Sigmoid colon (tissue), 7 donors: ENCODE measurements around the gene WDR48. TPM values are rescaled to one million over a fixed set of nuclear protein-coding genes. Genes with fewer than 3 reads are reported as not detected.

Experiments
- DNase-seq: peaks from one replicate; pipeline ENCODE4 v3.0.0-alpha.2; 2019
- H3K27ac ChIP-seq, 4 donors: fragments of 200-600 bp; sonication (generic); one replicate each; pipeline ENCODE4 v1.5.1; 2016 to 2019; ENCODE audit warnings: mild to moderate bottlenecking in 1 of 4
- H3K27me3 ChIP-seq, 3 donors: fragments of 200-600 bp; sonication (generic); one replicate each; pipeline ENCODE4 v1.5.1; 2019; ENCODE audit warnings: mild to moderate bottlenecking in 1 of 3
- H3K36me3 ChIP-seq, 4 donors: fragments of 200-600 bp; sonication (generic); one replicate each; pipeline ENCODE4 v1.5.1; 2016 to 2019
- H3K4me1 ChIP-seq, 4 donors: fragments of 200-600 bp; sonication (generic); one replicate each; pipeline ENCODE4 v1.5.1; 2017 to 2019
- H3K4me3 ChIP-seq, 4 donors: fragments of 200-600 bp; sonication (generic); one replicate each; pipeline ENCODE4 v1.5.1; 2017 to 2019; ENCODE audit warnings: mild to moderate bottlenecking in 2 of 4, moderate library complexity in 1 of 4
- H3K9me3 ChIP-seq, 4 donors: fragments of 200-600 bp in 3 of 4; sonication (generic) in 3 of 4; one replicate each; pipeline versions ENCODE4 v1.5.1 to v1.6.1; 2013 to 2019
- EP300 ChIP-seq, 4 donors: sonication (generic); formaldehyde crosslinking; IDR thresholded peaks; one replicate each; pipeline ENCODE4 v1.6.1; 2017; ENCODE audit warnings: antibody characterized with exemption in 4 of 4
- POLR2A ChIP-seq, 2 donors: fragments of 450-650 bp; IDR thresholded peaks; one replicate each; pipeline ENCODE4 v1.6.1; 2016; ENCODE audit warnings: antibody characterized with exemption in 2 of 2, mild to moderate bottlenecking in 2 of 2, moderate library complexity in 2 of 2
- POLR2AphosphoS5 ChIP-seq, 4 donors: sonication (generic); formaldehyde crosslinking; IDR thresholded peaks; one replicate each; pipeline ENCODE4 v1.6.1; 2017; ENCODE audit warnings: antibody characterized with exemption in 4 of 4
- WGBS, 2 donors: extraction: QIAGEN DNeasy Blood & Tissue Kit; methylation state at CpG; one replicate each; pipeline ENCODE4 v1.1.7; 2013; 5-methylcytosine and 5-hydroxymethylcytosine counted together
- intact Hi-C: fragments of 100-400 bp; cut with DNase I; formaldehyde crosslinking; loops from one replicate; pipeline ENCODE4 v1.15.1; 2023
- polyA plus RNA-seq, 3 donors: library from polyadenylated mRNA; stranded (reverse); fragments of 200-250 nt; gene quantifications; one replicate each; pipeline ENCODE4 v1.2.3, GENCODE V29; 2013
- total RNA-seq, 4 donors: library from RNA; depleted of rRNA; stranded (reverse); fragments of >200 nt; gene quantifications; one replicate each; pipeline ENCODE4 v1.1.0, GENCODE V29; 2016
- TF ChIP-seq, protein P1 (sequence below), 4 experiments: fragments of 450-650 bp in 3 of 4; fragments of 200-600 bp in 1 of 4; IDR thresholded peaks; one replicate each; pipeline ENCODE4 v1.5.1; 2016 to 2019; ENCODE audit warnings: antibody characterized with exemption in 4 of 4, mild to moderate bottlenecking in 3 of 4, moderate library complexity in 2 of 4
- donor health status: healthy with polysubstance abuse.
- donor health status: Bipolar disorder and iron deficiency.
- donor health status: healthy.

WDR48 gene
- total and polyA plus RNA-seq, 7 donors = 15.3 to 50.2 (median 37.4) TPM

DNA sequence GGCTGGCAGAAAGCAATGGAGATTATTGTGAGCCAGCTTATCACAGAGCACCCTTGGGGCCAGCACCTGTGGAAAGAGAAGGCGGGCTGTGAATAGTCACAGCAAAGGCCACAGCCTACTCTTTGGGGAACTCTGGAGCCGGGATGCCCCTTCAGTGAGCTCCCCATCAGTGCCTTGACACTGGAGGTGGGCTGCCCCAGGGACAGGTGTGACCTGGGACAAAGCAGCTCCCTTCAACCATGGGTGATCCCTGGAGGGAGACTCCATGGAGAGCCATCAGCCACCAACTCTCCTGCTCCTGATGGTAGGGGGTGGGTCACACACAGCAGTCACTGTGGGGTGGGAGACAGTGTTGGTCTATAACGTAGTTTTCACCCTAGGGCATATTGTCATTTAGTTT lies 61.5 kb downstream of the WDR48 start:
- Histone ChIP-seq H3K9me3 (no peaks in the 10 kb centered on the region), H3K27me3 (no peaks in the 10 kb centered on the region), H3K4me3 (no peak overlapping the region), H3K4me1 (peaks cover 0 to 7% (median 4%) of the 10 kb centered on the region in 4 donors), H3K27ac (no peak overlapping the region), H3K36me3 (peaks cover 0 to 10% (median 0%) of the 10 kb centered on the region in 4 donors)
- peak; percentile 39 for DNase-seq
- 90 to 96% methylated on average over 3 of the region's 3 CpGs for WGBS, 2 donors
- TF ChIP-seq, protein P1, sequence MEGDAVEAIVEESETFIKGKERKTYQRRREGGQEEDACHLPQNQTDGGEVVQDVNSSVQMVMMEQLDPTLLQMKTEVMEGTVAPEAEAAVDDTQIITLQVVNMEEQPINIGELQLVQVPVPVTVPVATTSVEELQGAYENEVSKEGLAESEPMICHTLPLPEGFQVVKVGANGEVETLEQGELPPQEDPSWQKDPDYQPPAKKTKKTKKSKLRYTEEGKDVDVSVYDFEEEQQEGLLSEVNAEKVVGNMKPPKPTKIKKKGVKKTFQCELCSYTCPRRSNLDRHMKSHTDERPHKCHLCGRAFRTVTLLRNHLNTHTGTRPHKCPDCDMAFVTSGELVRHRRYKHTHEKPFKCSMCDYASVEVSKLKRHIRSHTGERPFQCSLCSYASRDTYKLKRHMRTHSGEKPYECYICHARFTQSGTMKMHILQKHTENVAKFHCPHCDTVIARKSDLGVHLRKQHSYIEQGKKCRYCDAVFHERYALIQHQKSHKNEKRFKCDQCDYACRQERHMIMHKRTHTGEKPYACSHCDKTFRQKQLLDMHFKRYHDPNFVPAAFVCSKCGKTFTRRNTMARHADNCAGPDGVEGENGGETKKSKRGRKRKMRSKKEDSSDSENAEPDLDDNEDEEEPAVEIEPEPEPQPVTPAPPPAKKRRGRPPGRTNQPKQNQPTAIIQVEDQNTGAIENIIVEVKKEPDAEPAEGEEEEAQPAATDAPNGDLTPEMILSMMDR (IDR thresholded peaks at IDR 0.05) = no peak
- TF ChIP-seq POLR2AphosphoS5 (IDR thresholded peaks at IDR 0.05) = no peak
- TF ChIP-seq POLR2A (IDR thresholded peaks at IDR 0.05) = no peak
- TF ChIP-seq EP300 (IDR thresholded peaks at IDR 0.05) = no peak
- intact Hi-C loops = no loop called here

DNA sequence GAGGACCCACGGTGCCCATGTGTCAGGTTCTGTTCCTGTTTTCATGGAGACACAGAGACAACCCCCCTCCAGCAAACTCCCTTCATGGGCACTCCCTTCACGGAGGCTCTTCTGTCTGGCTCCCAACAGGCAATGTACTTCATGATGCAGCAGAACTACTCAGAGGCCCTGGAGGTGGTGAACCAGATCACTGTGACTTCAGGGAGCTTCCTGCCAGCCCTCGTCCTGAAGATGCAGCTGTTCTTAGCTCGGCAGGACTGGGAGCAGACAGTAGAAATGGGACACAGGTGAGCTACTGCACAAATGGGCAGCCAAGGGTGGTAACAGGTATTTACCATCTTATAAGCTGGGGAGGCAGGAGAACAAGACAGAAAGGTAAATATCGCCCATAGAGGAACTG lies 62.6 kb downstream of the WDR48 start:
- 79 to 82% methylated on average over 5 of the region's 5 CpGs for WGBS, 2 donors
- peak; percentile 52 for DNase-seq
- Histone ChIP-seq H3K4me3 (no peak overlapping the region), H3K36me3 (peaks cover 0 to 14% (median 0%) of the 10 kb centered on the region in 4 donors), H3K27me3 (no peaks in the 10 kb centered on the region), H3K4me1 (no peaks in the 10 kb centered on the region), H3K27ac (no peak overlapping the region), H3K9me3 (no peaks in the 10 kb centered on the region)
- intact Hi-C loops = no loop called here
- TF ChIP-seq, protein P1 (IDR thresholded peaks at IDR 0.05) = no peak
- TF ChIP-seq POLR2AphosphoS5 (IDR thresholded peaks at IDR 0.05) (no peak), POLR2A (IDR thresholded peaks at IDR 0.05) (no peak), EP300 (IDR thresholded peaks at IDR 0.05) (no peak)

DNA sequence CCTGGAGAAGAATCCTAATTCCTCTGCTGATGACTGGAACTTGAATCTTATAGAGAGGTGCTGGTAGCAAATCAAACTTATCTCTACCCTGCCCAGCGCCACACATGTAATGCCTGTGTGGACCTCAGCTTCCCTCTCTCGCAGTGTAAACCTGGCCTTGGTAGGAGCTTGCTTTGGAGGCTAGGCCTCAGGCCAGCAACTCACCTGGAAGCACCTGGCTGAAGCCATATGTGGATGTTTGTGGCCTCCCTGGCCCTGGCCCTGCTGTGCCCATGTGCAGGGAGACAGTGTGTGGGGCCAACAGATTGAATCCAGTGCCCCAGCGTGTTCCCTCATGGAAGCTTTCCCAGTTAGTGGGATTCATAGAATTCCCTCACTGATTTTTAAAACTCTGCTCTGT lies 64.1 kb downstream of the WDR48 start:
- TF ChIP-seq, protein P1 (IDR thresholded peaks at IDR 0.05) = no peak
- no peak for TF ChIP-seq POLR2AphosphoS5 (IDR thresholded peaks at IDR 0.05)
- no peak for TF ChIP-seq EP300 (IDR thresholded peaks at IDR 0.05)
- no peak for TF ChIP-seq POLR2A (IDR thresholded peaks at IDR 0.05)
- no peak for DNase-seq
- peaks cover 0 to 14% (median 0%) of the 10 kb centered on the region in 4 donors for H3K36me3 ChIP-seq

DNA sequence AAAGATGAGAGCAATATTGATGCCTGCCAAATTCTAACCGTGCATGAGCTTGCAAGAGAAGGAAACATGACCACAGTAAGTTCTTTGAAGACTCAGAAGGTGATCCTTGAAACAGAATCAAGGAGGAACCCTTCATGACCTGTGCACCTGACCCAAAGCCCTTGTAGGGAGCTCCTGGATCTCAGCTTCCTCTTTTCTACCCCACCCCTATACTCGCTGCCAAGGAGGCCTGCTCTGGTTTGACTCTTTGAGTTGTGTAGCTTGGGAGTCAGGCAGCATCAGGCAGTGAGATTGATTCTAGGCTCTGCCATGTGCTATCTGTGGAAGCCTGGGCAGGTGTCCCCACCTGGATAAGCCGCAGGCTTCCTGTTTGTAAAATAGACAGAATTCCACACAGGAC lies 66.3 kb downstream of the WDR48 start:
- 73 to 83% methylated on average over 3 of the region's 3 CpGs for WGBS, 2 donors
- no peaks in the 10 kb centered on the region for H3K4me1 ChIP-seq
- no peak overlapping the region for H3K4me3 ChIP-seq
- H3K27me3 ChIP-seq = no peaks in the 10 kb centered on the region
- no peak overlapping the region for H3K27ac ChIP-seq
- H3K9me3 ChIP-seq = no peaks in the 10 kb centered on the region
- no peak for TF ChIP-seq POLR2A (IDR thresholded peaks at IDR 0.05)
- TF ChIP-seq EP300 (IDR thresholded peaks at IDR 0.05) = no peak
- intact Hi-C loops = no loop called here
- H3K36me3 ChIP-seq = peaks cover 0 to 8% (median 0%) of the 10 kb centered on the region in 4 donors
- DNase-seq = no peak

More for the DNA sequence above, 64.1 kb downstream of the WDR48 start:
- Histone ChIP-seq H3K27me3 (no peaks in the 10 kb centered on the region), H3K9me3 (no peaks in the 10 kb centered on the region), H3K27ac (no peak overlapping the region), H3K4me1 (no peaks in the 10 kb centered on the region), H3K4me3 (no peak overlapping the region)
- 96 to 99% methylated on average over 3 of the region's 3 CpGs for WGBS, 2 donors
- intact Hi-C loops = no loop called here

DNA sequence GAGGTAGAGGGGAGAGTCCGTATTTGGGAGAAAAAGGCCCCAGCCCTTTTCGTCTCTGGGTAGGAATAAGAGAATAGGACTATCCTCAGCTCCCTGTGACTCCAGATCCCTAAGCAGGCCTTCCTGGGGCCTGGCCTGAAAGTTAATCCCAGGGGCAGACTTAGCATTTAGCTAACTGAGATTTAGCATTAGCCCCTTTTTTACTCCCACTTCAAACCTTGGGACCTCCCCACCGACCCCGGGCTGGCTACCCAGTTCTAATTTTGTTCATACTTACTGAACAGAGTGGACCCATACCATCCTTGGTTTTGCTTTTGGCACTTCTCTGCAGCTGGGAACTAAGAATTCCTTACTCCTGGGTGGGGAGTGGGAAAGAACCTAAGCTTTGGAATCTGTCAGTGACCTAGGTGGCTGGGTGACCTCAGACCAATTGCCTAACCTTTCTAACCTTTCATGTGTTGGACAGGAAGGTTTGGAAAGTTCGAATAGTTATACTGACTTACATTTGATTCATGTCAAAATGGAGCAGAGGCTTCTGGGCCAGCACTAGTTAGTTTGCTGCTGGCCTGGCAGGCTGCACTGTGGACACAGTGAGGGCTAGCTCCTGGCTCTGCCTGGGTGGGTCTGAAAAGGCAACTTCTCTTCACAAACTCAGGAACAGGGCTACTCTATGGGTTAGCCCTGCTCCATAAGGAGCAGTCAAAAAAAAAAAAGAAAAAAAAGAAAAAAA lies 67.3 kb downstream of the WDR48 start:
- Histone ChIP-seq H3K9me3 (no peaks in the 10 kb centered on the region), H3K27ac (no peak overlapping the region), H3K27me3 (no peaks in the 10 kb centered on the region), H3K4me1 (no peaks in the 10 kb centered on the region), H3K36me3 (peaks cover 0 to 5% (median 0%) of the 10 kb centered on the region in 4 donors), H3K4me3 (no peak overlapping the region)
- TF ChIP-seq, protein P1 (IDR thresholded peaks at IDR 0.05) = no peak
- TF ChIP-seq POLR2AphosphoS5 (IDR thresholded peaks at IDR 0.05) (no peak), EP300 (IDR thresholded peaks at IDR 0.05) (no peak), POLR2A (IDR thresholded peaks at IDR 0.05) (no peak)
- WGBS, 2 donors = 83 to 93% methylated on average over 5 of the region's 5 CpGs
- intact Hi-C loops = no loop called here
- peak; percentile 30 for DNase-seq
